ENCODE results near the gene MCRIP2. TPM values are rescaled to one million over a fixed set of nuclear protein-coding genes. Genes with fewer than 3 reads are reported as not detected.
"Not testable (repeated sequence)": the region's sequence is repeated elsewhere in the genome, so short reads cannot be mapped to it uniquely, and the experiment has no call there.

Gene MCRIP2
- total RNA-seq, 2 donors from 2014 or later, result 15.7 to 17.1 TPM

DNA sequence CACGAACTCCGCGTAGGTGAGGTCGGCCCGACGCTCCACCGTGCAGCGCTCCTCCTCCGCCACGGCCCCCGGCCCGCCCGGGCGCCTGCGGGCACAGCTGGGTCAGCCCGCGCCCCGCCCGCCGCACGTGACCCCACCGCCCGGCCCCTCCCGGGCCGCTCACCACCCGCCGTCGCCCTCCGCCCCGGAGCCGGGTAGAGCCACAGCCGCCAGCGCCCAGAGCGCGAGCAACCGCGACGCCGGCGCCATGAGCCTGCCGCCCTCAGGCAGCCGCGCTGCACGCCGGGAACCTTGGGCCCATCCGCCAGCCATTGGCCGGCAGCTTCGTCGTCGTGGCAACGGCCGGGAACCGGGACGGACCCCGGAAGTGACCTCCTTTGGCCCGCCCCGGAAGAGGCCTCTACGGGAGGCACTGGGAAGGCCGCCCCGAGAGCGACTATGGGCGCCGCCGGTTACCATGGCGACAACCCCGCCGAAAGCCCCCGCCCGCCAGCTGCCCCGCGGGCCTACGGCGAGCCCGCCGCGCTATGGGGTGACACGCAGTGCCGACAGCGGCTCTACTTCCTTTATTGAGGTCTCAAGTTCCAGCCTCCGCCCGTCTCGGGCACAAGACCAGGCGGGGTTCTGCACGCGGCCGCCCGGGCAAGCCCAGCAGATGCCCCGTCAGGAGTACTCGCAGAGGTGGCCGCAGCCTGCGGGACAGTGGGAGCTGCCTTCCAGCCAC lies 42.6 kb downstream of the MCRIP2 start, which contains the start of gene JMJD8:
TSS of gene JMJD8 (minus strand) at position 264 of the 724 bp plus-strand sequence. CDS start at position 249, 15 bp downstream.
- H3K27ac Mint-ChIP-seq, result no peak within 1 kb of the TSS
- DNase-seq, result peak; percentile 95
- no peaks in the 10 kb centered on the region for H3K36me3 Mint-ChIP-seq (ENCODE audit: low read depth)
- ATAC-seq, result peak; percentile 77
- H3K4me1 Mint-ChIP-seq, result peaks cover 17% of the 10 kb centered on the region
- H3K9me3 ChIP-seq (ENCODE audit: control insufficient read depth, low read length, poor library complexity, severe bottlenecking), result no peaks in the 10 kb centered on the region
- peak within 1 kb of the TSS; percentile 84 for H3K4me3 Mint-ChIP-seq
- no peaks in the 10 kb centered on the region for H3K27me3 Mint-ChIP-seq

DNA sequence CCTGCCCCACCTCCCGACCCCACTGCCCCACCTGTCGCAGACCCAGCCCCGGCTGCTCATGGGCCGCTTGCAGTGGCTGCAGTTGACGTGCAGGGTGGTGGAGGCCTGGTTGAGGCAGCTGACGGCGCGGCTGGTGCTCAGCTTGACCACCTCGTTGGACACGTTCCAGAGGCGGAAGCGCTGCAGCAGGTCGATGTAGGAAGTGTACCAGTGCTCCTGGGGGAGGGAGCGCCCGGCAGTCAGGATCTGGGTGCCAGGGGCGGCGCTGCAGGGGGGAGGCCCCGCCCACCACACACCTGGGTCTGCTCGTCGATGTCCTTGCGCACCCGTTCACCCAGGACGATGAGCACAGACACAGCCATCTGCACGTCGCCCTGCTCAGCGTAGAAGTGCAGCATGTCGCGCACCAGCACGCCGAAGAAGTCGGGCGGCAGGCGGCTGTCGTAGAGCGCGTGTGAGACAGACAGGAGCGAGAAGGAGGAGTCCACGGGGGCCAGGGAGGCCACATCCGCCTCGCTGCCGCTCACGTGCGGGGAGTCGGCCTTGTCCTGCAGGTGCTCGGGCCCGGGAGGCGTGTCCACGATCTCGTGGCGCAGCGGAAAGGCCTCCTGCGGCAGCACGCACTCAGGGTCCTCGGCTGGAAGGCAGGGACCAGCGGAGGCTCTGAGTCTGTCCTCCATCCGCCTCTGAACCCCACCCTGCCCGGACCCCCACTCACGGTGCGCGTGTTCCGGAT lies 43.5 kb downstream of the MCRIP2 start:
- no peak overlapping the region for H3K27ac Mint-ChIP-seq
- DNase-seq (no peak), ATAC-seq (no peak)
- no peak overlapping the region for H3K4me3 Mint-ChIP-seq
- peaks cover 15% of the 10 kb centered on the region for H3K4me1 Mint-ChIP-seq
- no peaks in the 10 kb centered on the region for H3K27me3 Mint-ChIP-seq
- no peaks in the 10 kb centered on the region for H3K36me3 Mint-ChIP-seq (ENCODE audit: low read depth)
- H3K9me3 ChIP-seq (ENCODE audit: control insufficient read depth, low read length, poor library complexity, severe bottlenecking), result no peaks in the 10 kb centered on the region

DNA sequence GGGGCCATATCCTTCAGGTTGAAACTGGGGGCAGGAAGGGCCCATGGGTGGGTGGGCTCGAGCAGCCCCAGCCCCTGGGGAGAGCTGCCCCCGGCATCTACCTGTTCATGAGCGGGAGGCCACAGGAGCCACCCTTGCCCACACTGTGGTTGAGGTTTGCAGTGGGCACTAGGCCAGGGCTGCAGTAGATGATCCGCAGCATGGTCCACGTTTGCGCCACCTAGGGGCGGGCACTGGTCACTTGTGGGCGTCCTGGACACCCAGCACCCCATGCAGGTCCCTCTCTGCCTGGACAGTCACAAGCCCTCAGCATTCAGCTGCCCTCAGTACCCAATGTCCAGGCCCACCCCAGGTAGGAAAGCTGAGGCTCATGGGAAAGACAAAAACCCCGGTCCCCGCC lies 44.3 kb downstream of the MCRIP2 start:
- peak overlapping the region; percentile 28 for H3K4me3 Mint-ChIP-seq
- no peaks in the 10 kb centered on the region for H3K27me3 Mint-ChIP-seq
- no peak for DNase-seq
- H3K4me1 Mint-ChIP-seq, result peaks cover 17% of the 10 kb centered on the region
- H3K9me3 ChIP-seq (ENCODE audit: control insufficient read depth, low read length, poor library complexity, severe bottlenecking), result no peaks in the 10 kb centered on the region
- H3K27ac Mint-ChIP-seq, result peak overlapping the region; percentile 14
- no peak for ATAC-seq
- H3K36me3 Mint-ChIP-seq (ENCODE audit: low read depth), result no peaks in the 10 kb centered on the region

DNA sequence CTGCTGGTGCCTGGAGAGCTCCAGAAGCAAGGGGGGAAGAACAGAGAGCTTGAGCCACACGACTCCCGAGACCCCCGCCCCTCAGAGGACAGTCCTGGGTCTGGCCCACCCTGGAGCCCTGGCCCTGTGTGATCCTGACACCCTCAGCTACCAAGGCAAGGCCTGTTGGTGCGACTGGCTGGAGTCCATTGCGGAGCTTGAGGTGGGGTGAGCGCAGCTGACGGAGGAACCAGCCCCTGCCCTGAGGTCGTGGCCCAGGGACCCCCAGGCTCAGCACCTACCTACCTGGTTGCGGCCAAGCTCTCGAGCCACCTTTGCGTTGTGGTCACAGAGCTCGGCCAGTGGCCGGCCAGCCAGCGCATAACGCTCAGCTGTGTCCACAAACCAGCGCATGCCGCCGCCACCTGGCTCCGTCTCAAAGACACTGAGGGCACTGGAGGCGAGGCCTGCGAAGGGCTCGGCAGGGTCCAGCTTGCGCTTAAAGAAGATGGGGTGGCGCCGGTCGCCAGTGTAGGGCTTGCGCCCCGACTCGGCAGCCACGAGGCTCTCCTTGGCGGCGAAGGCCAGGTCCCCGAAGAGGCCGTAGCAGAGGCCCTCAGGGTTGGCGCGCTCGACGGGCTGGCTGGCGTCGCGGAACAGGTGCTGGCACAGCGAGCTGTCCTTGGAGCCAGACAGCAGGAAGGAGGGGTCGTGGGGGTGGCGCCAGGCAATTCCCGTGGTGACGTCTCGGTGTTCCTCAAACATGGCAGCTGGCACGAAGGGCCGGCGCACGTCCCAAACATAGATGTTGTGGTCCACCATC lies 45.0 kb downstream of the MCRIP2 start:
- H3K36me3 Mint-ChIP-seq (ENCODE audit: low read depth), result no peaks in the 10 kb centered on the region
- ATAC-seq, result no peak
- H3K27me3 Mint-ChIP-seq, result no peaks in the 10 kb centered on the region
- peak overlapping the region; percentile 25 for H3K4me3 Mint-ChIP-seq
- peaks cover 16% of the 10 kb centered on the region for H3K4me1 Mint-ChIP-seq
- H3K27ac Mint-ChIP-seq, result peak overlapping the region; percentile 14
- no peaks in the 10 kb centered on the region for H3K9me3 ChIP-seq (ENCODE audit: control insufficient read depth, low read length, poor library complexity, severe bottlenecking)
- no peak for DNase-seq

DNA sequence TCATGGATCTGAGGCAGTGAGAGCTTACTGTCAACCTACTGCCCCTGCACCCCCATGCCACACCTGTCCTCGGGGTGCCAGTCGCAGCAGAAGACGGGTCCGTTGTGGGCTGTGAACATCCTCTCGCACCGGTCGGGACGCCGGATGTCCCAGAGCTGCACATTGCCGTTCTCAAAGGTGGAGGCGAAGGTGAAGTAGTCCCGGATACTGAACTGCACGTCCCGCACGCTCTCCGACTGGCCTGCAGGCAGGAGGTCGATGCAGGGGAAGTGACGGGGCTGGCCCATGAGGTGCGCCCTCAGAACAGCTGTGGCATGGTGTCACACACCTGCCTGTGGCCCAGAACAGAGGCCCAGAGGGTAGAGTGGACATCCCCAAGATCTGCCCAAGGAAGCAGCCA lies 45.9 kb downstream of the MCRIP2 start:
- Mint-ChIP-seq H3K4me3 (no peak overlapping the region), H3K27ac (no peak overlapping the region), H3K27me3 (no peaks in the 10 kb centered on the region), H3K36me3 (ENCODE audit: low read depth) (no peaks in the 10 kb centered on the region), H3K4me1 (peaks cover 11% of the 10 kb centered on the region)
- ATAC-seq (no peak), DNase-seq (no peak)
- H3K9me3 ChIP-seq (ENCODE audit: control insufficient read depth, low read length, poor library complexity, severe bottlenecking), result no peaks in the 10 kb centered on the region

DNA sequence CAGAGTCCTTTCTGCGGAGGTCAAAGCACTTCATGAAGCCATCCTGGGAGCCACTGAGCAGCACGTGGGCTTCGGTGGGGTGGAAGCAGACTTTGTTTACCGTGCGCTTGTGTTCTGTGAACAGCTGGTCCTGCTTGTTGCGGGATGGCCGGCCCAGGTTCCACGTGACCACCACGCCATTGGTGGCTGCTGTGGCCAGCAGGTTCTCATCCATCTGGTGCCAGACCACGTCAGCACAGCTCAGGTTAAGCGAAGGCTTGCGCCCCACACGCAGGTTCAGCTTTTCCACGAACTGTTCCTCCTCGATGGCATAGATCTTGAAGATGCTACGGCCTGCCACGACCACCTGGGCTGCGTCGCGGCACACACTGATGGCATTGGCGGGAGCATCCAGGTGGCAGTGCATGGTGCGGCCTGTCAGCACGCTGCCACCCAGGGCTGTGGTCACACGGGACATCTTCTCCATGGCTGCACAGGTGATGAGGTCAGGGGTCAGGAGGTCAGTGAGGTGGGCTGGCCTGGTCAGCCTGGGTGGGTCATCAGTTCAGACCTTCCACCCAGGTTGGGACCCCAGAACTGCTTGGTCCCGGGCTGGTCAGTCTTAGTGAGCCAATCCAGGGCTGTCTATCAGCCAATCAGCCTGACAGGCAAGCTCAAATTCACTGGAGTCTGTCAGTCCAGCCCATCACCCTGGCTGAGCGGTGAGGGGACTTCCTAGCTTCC lies 47.7 kb downstream of the MCRIP2 start:
- H3K9me3 ChIP-seq (ENCODE audit: control insufficient read depth, low read length, poor library complexity, severe bottlenecking), result no peaks in the 10 kb centered on the region
- H3K27me3 Mint-ChIP-seq, result no peaks in the 10 kb centered on the region
- no peak for ATAC-seq
- H3K27ac Mint-ChIP-seq, result peak overlapping the region; percentile 88
- H3K4me3 Mint-ChIP-seq, result peak overlapping the region; percentile 85
- no peak for DNase-seq
- H3K36me3 Mint-ChIP-seq (ENCODE audit: low read depth), result no peaks in the 10 kb centered on the region
- peaks cover 9% of the 10 kb centered on the region for H3K4me1 Mint-ChIP-seq

DNA sequence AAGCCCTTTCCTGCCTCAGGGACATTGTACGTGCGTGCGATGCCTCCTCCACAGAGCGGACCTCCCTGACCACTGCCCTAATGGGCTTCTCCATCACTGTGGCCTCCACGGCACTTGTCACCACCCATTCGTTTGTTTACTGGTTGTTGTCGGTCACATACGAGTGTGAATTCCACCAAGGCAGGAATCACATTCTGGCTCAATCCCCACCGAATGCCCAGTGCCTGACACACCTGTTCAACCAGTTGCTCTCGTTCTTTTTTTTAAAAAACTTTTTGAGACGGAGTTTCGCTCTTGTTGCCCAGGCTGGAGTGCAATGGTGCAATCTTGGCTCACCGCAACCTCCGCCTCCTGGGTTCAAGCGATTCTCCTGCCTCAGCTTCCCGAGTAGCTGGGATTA lies 49.6 kb downstream of the MCRIP2 start:
- ATAC-seq; H3K27ac Mint-ChIP-seq; H3K36me3 Mint-ChIP-seq (ENCODE audit: low read depth); H3K9me3 ChIP-seq (ENCODE audit: control insufficient read depth, low read length, poor library complexity, severe bottlenecking); H3K27me3 Mint-ChIP-seq; DNase-seq: not testable (repeated sequence)
- Mint-ChIP-seq H3K4me3 (peak overlapping the region; percentile 16), H3K4me1 (peaks cover 12% of the 10 kb centered on the region)

DNA sequence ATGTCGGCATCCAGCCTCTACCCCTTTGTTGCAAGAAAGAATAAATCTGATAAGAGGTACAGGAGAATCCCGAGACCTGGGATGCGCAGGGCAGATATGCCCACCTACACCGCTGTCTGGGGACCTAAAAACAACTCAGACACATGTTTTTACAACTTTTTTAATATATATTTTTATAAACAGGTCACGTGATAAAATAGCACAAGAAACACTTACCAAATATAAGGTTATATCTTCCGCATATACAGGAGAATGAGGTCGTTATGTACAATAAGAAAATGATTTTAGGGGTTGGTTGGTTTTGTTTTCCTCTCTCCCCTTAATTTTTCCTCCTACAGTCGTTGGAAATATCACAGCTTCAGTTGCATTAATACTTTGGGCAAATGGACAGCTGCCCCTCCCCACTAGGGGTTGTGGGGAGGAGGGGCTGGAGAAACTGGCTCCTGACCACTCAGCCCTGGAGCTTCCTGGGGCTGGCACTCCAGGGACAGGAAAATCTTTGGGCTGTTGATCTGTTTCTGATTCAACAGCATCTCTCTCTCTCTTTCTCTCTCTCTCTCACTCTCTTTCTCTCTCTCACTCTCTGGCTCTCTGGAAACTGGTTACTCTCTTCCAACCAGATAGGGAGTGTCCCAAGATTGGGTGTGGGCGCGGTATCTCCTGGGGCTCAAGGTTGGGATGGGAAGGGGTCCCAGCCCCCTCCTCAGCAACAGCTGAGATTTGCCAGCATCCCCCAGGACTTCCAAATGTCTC lies 50.9 kb downstream of the MCRIP2 start:
- Mint-ChIP-seq H3K27ac (peak overlapping the region; percentile 92), H3K27me3 (no peaks in the 10 kb centered on the region), H3K4me3 (peak overlapping the region; percentile 70), H3K36me3 (ENCODE audit: low read depth) (no peaks in the 10 kb centered on the region), H3K4me1 (peaks cover 17% of the 10 kb centered on the region)
- DNase-seq, result no peak
- H3K9me3 ChIP-seq (ENCODE audit: control insufficient read depth, low read length, poor library complexity, severe bottlenecking), result no peaks in the 10 kb centered on the region
- ATAC-seq, result no peak

DNA sequence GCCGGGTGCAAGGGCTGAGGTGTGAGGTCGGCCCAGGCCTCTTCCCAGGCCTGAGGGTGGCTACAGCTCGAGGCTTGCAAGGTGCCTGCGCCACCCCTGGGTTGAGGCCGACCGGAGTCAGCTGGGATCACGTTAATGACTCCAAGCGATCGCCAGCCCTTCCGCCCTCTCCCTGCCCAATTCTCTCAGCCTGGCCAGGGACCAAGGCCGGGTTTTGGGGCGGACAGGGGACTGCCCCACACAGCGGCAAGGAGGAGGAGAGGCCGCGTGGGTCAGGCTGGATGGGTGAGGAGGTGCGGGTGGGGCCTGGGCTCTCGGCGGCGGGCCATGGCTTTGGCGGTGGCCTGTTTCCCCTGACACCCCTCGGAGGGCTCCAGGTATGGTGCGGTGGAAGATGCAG lies 51.7 kb downstream of the MCRIP2 start:
- DNase-seq (no peak), ATAC-seq (no peak)
- Mint-ChIP-seq H3K4me1 (peaks cover 19% of the 10 kb centered on the region), H3K27ac (peak overlapping the region; percentile 92), H3K36me3 (ENCODE audit: low read depth) (no peaks in the 10 kb centered on the region), H3K27me3 (no peaks in the 10 kb centered on the region), H3K4me3 (peak overlapping the region; percentile 79)
- H3K9me3 ChIP-seq (ENCODE audit: control insufficient read depth, low read length, poor library complexity, severe bottlenecking), result no peaks in the 10 kb centered on the region

DNA sequence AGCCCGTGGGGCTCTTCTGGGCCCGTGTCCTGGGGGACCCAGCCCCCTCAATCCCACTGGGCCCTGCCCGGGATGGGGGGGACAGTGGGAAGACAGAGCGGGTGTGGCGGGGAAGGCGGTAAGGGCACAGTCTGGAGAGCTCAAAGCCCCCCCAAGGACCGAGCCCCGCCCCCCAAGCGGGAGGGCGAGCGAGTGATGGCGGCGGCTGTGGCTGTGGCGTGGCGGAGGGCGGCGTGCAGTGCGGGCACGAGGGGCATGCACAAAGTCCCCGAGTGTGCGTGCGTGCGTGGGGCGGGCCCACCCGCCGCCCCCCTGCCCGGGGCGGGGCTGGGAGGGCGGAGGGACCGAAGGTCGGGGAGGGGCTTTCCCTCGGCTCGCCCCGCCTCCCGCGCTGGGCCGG lies 52.1 kb downstream of the MCRIP2 start:
- H3K4me3 Mint-ChIP-seq, result peak overlapping the region; percentile 79
- H3K4me1 Mint-ChIP-seq, result peaks cover 19% of the 10 kb centered on the region
- no peaks in the 10 kb centered on the region for H3K27me3 Mint-ChIP-seq
- ATAC-seq (peak; percentile 11), DNase-seq (peak in 1 of 3 donors; percentile 39)
- H3K27ac Mint-ChIP-seq, result no peak overlapping the region
- no peaks in the 10 kb centered on the region for H3K9me3 ChIP-seq (ENCODE audit: control insufficient read depth, low read length, poor library complexity, severe bottlenecking)
- H3K36me3 Mint-ChIP-seq (ENCODE audit: low read depth), result no peaks in the 10 kb centered on the region

DNA sequence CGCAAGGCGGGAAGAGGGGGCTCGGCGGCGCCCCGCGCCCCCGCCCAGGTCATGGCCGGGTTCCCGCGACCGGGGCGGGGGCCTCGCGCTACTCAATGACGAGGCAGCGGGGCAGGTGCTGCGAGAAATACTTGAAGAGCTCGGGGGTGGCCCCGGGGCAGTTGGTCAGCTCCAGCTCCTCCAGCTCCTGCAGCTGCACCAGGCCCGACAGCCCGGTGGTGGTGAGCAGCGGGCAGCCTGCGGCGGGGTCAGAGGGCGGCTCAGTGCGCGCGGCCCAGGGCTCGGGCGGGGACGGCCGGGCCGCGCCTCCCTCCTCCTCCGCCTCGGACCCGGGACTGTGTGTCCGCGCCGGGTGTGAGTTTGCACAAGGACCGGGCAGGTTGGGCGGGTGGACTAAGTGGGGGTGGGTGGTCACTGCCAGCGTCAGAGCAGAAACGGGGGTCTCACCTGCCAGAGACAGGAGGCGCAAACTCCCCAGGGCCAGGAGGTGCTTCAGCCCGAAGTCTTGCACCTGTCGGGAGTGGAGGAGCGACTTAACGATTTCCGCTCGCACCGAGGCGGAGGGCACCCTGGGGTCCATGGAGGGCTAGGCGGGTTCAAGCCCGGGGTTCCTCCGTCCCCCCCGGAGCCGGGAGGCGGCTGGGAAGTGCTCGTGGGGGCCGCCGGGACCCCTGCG lies 52.7 kb downstream of the MCRIP2 start:
- H3K9me3 ChIP-seq (ENCODE audit: control insufficient read depth, low read length, poor library complexity, severe bottlenecking), result no peaks in the 10 kb centered on the region
- no peak for ATAC-seq
- peak overlapping the region; percentile 85 for H3K4me3 Mint-ChIP-seq
- no peak overlapping the region for H3K27ac Mint-ChIP-seq
- no peaks in the 10 kb centered on the region for H3K36me3 Mint-ChIP-seq (ENCODE audit: low read depth)
- H3K4me1 Mint-ChIP-seq, result peaks cover 20% of the 10 kb centered on the region
- H3K27me3 Mint-ChIP-seq, result no peaks in the 10 kb centered on the region
- no peak for DNase-seq

DNA sequence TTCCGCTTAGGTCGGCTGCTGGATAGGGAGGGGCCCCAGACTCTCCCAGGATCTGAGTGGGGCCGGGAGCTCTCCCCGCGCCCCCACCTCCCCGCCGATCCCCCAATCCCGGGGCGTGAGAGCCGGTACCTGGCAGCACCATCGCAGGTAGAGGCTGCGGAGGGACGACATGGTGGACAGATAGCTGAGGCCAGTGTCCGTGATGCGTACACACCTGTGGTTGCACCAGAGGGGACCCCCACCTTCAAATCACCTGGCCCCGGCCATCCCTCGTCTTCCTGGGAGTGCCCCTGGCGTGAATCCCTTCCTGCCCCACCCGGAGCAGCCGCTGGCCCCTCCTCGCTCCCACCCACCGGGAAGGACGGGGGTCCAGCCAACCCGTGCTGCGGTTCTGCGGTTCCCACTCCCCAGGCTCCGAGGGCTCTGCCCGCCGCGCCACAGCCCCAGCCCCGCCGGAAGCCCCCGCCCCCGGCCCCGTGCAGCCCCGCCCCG lies 53.3 kb downstream of the MCRIP2 start:
- no peaks in the 10 kb centered on the region for H3K9me3 ChIP-seq (ENCODE audit: control insufficient read depth, low read length, poor library complexity, severe bottlenecking)
- Mint-ChIP-seq H3K36me3 (ENCODE audit: low read depth) (no peaks in the 10 kb centered on the region), H3K4me3 (peak overlapping the region; percentile 85), H3K4me1 (peaks cover 22% of the 10 kb centered on the region), H3K27ac (no peak overlapping the region), H3K27me3 (no peaks in the 10 kb centered on the region)
- no peak for DNase-seq
- ATAC-seq, result no peak
